Right hindlimb (tissue), 1 donor: ENCODE measurements around the gene XPO4.

Source experiments
- DNase-seq: peaks from one replicate; pipeline ENCODE4 v3.0.0-alpha.2; 2018

XPO4 gene

DNA sequence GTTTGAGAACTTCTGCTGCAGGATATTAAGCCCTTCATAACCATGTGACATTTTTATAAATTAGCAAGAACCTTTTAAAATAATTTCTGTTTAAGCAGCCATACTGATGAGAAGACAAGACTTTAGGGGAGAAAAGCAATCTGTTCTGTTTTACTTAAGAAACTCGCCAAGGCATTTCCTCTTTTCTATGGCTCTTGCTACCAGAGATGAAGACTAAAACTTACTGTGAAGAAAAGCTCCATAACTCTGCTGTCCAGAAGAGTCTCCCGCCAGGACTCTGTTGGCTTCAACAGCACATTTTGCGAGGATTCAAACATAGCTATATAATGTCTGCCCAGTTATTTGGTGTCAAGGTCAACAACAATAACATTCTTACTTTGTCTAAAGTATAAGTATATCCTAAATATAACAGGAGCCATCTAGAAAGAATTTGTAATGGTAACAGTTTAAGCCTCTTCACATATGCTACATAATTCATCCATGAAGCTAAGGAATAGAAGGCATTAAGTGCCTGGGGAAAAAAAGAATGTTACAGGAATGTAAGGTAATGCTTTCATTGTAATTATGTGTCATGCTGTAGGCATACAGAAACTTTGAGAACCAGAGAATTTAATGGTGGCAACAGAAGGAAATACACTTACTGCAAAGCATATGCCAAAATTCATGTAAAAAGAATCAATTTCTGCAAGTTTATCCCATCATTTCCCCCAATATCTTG lies 75.5 kb downstream of the XPO4 start:
- peak; percentile 37 for DNase-seq

DNA sequence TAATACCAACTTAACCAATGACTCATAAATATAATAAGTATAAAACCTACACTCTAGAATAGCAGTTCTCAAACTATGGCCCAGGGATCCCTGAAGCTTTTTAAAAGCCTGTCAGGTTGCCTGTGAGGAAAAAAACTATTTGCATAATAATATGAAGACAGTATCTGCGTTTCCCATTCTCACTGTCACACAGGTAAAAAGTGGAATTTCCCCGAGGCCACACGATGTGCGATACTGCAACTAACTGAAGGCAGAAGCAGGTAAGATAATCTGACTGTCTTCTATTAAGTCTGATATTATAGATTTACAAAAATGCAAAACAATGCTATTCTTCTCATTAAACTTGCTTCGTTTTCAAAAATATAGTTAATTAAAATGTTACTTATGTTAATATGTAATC lies 76.2 kb downstream of the XPO4 start:
- no peak for DNase-seq

- DNase-seq: peak; percentile 35
Observed at GRCh38 chr13:20825477-20825875, 77.1 kb downstream of the XPO4 start.

GRCh38 chr13:20824762-20825476 lies 77.6 kb downstream of the XPO4 start:
- DNase-seq: no peak

GRCh38 chr13:20823071-20823470 lies 79.5 kb downstream of the XPO4 start:
- DNase-seq: no peak

DNA sequence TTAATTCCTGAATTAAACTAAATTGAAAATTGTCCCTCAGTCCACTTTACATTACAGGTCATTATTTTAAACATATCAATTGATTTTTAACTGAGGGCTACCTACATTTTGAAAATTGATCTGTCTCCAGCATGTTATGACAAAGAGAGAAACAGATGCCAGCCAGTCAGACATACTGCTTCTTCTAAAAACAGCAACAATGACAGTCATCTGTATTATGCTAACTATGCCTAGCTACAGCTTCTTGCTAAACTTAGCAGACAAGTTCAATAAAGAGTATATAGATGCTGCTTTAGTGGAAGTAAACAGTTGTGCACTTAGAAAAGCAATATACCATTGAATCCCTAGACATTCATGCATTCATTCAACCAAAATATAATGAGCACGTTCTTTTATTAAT lies 80.1 kb downstream of the XPO4 start:
- DNase-seq: no peak

DNA sequence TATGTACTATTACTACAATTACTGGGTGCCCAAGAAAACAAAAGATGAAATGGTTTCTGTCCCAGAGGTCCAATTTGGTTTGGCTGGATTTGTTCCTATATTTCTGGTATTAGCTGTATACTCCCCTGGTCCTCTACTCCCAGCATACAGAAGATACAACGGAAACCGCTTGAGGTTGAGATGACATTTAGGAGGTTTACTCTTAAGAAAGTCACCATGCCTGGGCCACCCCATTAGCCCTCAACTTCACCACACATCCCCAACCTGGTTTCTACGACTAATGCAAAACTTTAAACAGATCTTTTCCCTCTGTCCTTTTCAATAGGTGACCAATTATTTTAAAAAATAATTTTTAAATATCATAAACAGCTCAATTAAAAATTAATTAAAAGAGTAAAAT lies 82.8 kb downstream of the XPO4 start:
- no peak for DNase-seq

DNA sequence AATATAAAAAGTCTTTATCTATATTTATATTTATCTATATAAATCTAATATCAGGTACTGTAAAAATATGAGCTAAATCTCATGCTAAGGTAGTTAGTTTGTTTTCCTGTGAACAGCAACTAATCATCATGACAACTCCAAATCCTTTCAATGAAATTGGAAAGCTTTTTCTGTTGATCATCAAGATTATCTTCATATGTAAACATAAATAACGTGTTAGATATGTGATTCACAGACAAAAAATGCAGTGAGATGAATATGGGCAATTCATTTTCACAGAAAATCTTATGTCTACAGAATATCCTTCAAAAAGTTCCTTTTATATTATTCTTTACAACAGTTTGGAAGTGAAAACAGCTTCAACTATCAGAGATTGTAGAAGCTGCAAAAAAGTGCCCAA lies 87.1 kb downstream of the XPO4 start:
- no peak for DNase-seq

GRCh38 chr13:20814224-20814910 lies 88.2 kb downstream of the XPO4 start:
- DNase-seq: peak; percentile 77

DNA sequence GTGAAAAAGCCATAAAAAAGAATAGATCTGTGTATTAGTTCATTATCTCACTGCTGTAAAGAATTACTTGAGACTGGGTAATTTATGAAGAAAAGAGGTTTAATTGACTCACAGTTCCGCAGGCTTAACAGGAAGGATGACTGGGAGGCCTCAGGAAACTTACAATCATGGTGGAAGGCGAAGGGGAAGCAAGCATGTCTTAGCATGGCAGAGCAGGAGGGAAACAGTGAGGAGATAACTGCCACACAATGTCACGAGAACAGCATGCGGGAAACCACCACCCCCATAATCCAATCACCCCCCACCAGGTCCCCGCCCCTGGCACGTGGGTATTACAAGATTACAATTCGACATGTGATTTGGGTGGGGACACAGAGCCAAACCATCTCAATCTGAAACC lies 89.7 kb downstream of the XPO4 start:
- DNase-seq: no peak

DNA sequence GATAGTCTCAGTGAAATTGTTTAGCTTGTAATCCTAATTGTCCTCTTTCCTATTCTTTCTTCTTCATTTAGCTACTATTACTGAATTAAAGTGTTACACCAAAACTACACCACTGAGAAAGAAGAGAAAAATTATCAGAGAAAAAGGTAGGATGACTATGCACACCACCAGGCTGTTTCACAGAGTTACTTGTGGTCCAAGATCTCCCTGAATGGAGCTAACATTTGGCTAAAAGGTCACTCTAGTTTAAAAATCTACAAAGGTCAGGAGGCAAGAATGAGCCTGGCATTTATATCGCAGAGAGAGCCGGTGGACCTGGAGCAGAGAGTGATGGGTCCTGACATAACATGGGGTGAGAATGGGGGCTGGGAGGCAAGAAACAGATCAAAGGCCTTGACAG lies 91.7 kb downstream of the XPO4 start:
- no peak for DNase-seq

GRCh38 chr13:20808874-20809273 lies 93.7 kb downstream of the XPO4 start:
- DNase-seq: no peak

GRCh38 chr13:20803180-20803965 lies 99.2 kb downstream of the XPO4 start:
- no peak for DNase-seq

GRCh38 chr13:20801707-20802106 lies 100.8 kb downstream of the XPO4 start:
- DNase-seq: no peak

DNA sequence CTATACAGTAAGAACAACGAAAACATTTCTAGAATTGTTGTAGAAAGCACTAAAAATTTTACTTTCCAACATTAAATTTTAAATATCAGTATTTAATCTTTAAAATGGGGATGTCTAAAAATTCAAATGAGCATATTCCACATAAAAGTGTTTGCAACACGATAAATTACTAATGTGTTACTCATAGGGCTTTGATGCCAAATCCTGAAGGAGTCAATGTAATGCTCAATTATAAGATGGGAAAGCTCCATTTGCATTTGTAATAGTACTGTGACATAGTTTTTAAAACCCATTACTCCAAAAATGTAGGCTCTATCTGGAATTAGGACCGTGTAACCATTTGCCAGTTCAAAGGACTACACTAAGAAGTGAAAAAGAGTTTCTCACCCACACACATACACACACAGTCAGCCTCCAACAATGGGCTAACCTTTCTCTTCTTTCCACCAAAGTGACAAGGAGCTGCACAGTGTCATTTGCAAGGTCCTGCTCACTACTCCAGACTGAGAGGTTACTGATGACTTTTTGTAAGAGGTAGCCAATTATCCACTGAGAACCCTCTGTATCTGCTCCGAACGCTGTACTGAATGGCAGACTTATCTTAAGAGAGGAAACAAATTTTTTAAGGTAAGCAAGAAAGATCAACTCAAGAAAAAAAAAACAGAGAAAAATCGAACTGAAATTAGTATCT lies 102.7 kb downstream of the XPO4 start:
- DNase-seq: no peak

- no peak for DNase-seq
Observed at GRCh38 chr13:20798027-20798426, 104.5 kb downstream of the XPO4 start.

DNA sequence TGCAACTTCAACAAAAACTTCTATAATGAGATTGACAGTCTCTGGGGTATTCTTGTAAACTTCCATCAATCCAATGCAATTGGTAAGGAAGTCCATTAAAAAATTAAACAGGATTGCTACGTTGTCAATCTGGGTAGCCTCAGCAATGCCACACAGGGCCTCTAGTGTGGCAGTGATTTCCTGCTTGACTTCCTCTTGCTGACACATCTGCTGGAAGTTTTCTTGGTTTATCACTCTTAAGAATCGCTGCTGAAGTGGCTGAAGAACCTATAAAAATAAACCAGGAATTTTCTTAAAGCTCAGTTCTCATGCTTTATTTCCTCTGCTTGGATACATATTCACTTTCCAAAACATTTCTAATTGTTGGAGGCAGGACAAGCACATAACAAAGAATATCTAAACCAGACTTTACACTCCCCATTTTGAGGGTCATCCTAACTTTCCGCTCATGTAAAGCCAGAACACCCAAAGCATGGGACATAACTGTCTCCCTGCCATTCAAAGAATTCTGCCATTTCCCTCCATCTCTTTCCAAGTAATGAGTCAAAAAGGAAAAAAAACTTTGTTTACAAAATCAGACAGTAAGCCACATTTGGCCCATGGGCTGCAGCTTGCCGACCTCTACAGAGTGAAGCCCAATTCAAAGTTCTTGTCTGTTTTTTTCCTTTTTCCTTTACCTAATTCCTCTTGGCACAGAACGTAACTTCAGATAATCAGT lies 105.6 kb downstream of the XPO4 start:
- DNase-seq: no peak

GRCh38 chr13:20789665-20790064 lies 112.9 kb downstream of the XPO4 start:
- no peak for DNase-seq

GRCh38 chr13:20788312-20788711 lies 114.2 kb downstream of the XPO4 start:
- no peak for DNase-seq

DNA sequence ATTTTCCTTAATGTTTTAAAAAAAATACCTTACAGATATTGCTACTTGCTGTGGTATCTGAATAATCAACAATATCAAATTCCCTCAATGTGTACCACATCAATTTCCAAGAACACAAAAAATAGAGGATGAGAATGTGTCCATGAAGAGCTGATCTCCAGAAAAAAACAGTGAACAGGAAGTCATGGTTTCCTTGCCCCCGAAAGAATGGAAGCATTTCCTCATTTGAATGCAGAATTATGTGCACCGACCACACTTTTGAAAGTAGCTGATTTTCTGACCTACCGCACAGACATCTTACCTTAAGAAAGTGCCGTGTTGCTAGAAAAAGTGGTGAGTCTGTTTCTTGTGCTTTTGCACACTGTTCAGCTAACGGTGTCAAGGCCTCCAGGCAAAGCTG lies 115.4 kb downstream of the XPO4 start:
- DNase-seq: no peak

DNA sequence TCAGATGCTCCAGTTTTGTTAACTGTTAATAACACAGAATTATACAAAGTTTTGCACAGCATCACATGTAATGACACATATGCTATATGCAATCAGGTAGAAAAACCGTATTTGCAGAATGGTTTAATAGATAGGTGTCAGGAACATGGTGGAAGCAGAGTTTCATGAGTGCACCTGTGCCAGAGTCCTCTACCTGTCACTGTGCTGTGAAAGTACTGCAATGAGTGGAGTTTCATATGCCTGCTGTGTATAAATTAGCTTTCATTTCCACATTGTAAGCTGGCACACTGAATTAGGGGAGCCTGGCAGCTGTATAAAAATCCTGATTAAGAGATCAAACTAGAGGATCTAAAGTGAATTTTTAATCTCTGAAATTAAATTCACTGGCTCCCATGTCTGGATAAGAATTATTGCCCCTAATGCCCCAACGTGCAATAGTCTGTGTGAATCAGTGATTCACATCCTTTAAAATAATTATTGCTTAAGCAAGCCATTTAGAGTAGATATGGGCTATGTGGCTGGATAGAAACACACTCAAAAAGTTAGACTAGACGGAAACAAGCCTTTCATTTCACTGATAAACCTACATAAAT lies 120.3 kb downstream of the XPO4 start:
- no peak for DNase-seq

- no peak for DNase-seq
Observed at GRCh38 chr13:20780317-20780716, 122.2 kb downstream of the XPO4 start.
